ENCODE measurements around the gene KCND3. TPM values are rescaled to one million over a fixed set of nuclear protein-coding genes. Genes with fewer than 3 reads are reported as not detected.

KCND3 gene
- total and polyA plus RNA-seq, 2 experiments from 2014 or later = 0.16 to 0.33 TPM

- peaks cover 4% of the 10 kb centered on the region for H3K27me3 ChIP-seq
- no peak for DNase-seq (ENCODE audit: low read depth in 1 of 2, low spot score in 1 of 2)
- H3K27ac ChIP-seq = no peak overlapping the region
- no peaks in the 10 kb centered on the region for H3K36me3 ChIP-seq
- no peaks in the 10 kb centered on the region for H3K9me3 ChIP-seq (ENCODE audit: low read depth)
- TF ChIP-seq CTCF (IDR thresholded peaks at IDR 0.05; ENCODE audit: low read depth, low read length) = no peak
- H3K4me1 ChIP-seq (ENCODE audit: low read depth) = no peaks in the 10 kb centered on the region
- no peak overlapping the region for H3K4me3 ChIP-seq
These were observed 170.9 kb downstream of the KCND3 start for GRCh38 chr1:111818546-111818945.

- Histone ChIP-seq H3K27ac (no peak overlapping the region), H3K4me1 (ENCODE audit: low read depth) (no peaks in the 10 kb centered on the region), H3K4me3 (no peak overlapping the region), H3K27me3 (peaks cover 4% of the 10 kb centered on the region), H3K36me3 (no peaks in the 10 kb centered on the region), H3K9me3 (ENCODE audit: low read depth) (no peaks in the 10 kb centered on the region)
- no peak for DNase-seq (ENCODE audit: low read depth in 1 of 2, low spot score in 1 of 2)
- no peak for TF ChIP-seq CTCF (IDR thresholded peaks at IDR 0.05; ENCODE audit: low read depth, low read length)
These were observed 171.4 kb downstream of the KCND3 start for GRCh38 chr1:111818081-111818480.

- Histone ChIP-seq H3K27me3 (peaks cover 11% of the 10 kb centered on the region), H3K36me3 (no peaks in the 10 kb centered on the region)
- TF ChIP-seq CTCF (IDR thresholded peaks at IDR 0.05; ENCODE audit: low read depth, low read length) = no peak
These were observed 174.8 kb downstream of the KCND3 start for GRCh38 chr1:111814642-111815041.

GRCh38 chr1:111814305-111814628, 175.2 kb downstream of the KCND3 start:
- Histone ChIP-seq H3K4me3 (no peak overlapping the region), H3K27me3 (peaks cover 11% of the 10 kb centered on the region), H3K9me3 (ENCODE audit: low read depth) (no peaks in the 10 kb centered on the region), H3K27ac (no peak overlapping the region), H3K4me1 (ENCODE audit: low read depth) (no peaks in the 10 kb centered on the region), H3K36me3 (no peaks in the 10 kb centered on the region)
- DNase-seq (ENCODE audit: low read depth in 1 of 2, low spot score in 1 of 2) = no peak
- TF ChIP-seq CTCF (IDR thresholded peaks at IDR 0.05; ENCODE audit: low read depth, low read length) = no peak

More at GRCh38 chr1:111814642-111815041, 174.8 kb downstream of the KCND3 start:
- no peak for DNase-seq (ENCODE audit: low read depth in 1 of 2, low spot score in 1 of 2)
- Histone ChIP-seq H3K9me3 (ENCODE audit: low read depth) (no peaks in the 10 kb centered on the region), H3K27ac (no peak overlapping the region), H3K4me3 (no peak overlapping the region), H3K4me1 (ENCODE audit: low read depth) (no peaks in the 10 kb centered on the region)

GRCh38 chr1:111813440-111814304, 175.8 kb downstream of the KCND3 start:
- no peak overlapping the region for H3K27ac ChIP-seq
- TF ChIP-seq CTCF (IDR thresholded peaks at IDR 0.05; ENCODE audit: low read depth, low read length) = peak; percentile 20
- H3K36me3 ChIP-seq = no peaks in the 10 kb centered on the region
- H3K27me3 ChIP-seq = peaks cover 11% of the 10 kb centered on the region
- no peaks in the 10 kb centered on the region for H3K4me1 ChIP-seq (ENCODE audit: low read depth)
- no peak overlapping the region for H3K4me3 ChIP-seq
- H3K9me3 ChIP-seq (ENCODE audit: low read depth) = no peaks in the 10 kb centered on the region
- DNase-seq (ENCODE audit: low read depth in 1 of 2, low spot score in 1 of 2) = peak in 1 of 2 donors; percentile 13

Measured in cardiac muscle cell (in vitro differentiated cells and primary cell).